Uterus (tissue), 2 donors: Measurements from ENCODE around the gene SLC36A2.

Source experiments
- CTCF ChIP-seq, 4 experiments: fragments of 200-600 bp in 2 of 4; fragments of 450-650 bp in 2 of 4; sonication (generic) in 2 of 4; IDR thresholded peaks; one replicate each; pipeline ENCODE4 v1.5.1; 2016 to 2019; ENCODE audit warnings: antibody characterized with exemption in 4 of 4, mild to moderate bottlenecking in 2 of 4, moderate library complexity in 1 of 4
- POLR2A ChIP-seq, 2 donors: fragments of 450-650 bp; IDR thresholded peaks; one replicate each; pipeline ENCODE4 v1.6.1; 2016; ENCODE audit warnings: antibody characterized with exemption in 2 of 2, mild to moderate bottlenecking in 1 of 2, moderate library complexity in 1 of 2

GRCh38 chr5:151327585-151327984 is 19.8 kb downstream of the SLC36A2 start:
- TF ChIP-seq CTCF (IDR thresholded peaks at IDR 0.05) = no peak
- no peak for TF ChIP-seq POLR2A (IDR thresholded peaks at IDR 0.05)
